HG02588 (cell line): ENCODE data around the gene PASK.
"Not testable (repeated sequence)": the region's sequence is repeated elsewhere in the genome, so short reads cannot be mapped to it uniquely, and the experiment has no call there.

Experiments used
- ATAC-seq: cut with Tn5 transposase; IDR thresholded peaks from one replicate; pipeline ENCODE4 v1.9.1; 2021; ENCODE audit warnings: mild to moderate bottlenecking, moderate library complexity; ENCODE audit not compliant: unreplicated experiment

The PASK gene

GRCh38 chr2:241108271-241109209, 40.7 kb downstream of the PASK start:
- no peak for ATAC-seq

DNA sequence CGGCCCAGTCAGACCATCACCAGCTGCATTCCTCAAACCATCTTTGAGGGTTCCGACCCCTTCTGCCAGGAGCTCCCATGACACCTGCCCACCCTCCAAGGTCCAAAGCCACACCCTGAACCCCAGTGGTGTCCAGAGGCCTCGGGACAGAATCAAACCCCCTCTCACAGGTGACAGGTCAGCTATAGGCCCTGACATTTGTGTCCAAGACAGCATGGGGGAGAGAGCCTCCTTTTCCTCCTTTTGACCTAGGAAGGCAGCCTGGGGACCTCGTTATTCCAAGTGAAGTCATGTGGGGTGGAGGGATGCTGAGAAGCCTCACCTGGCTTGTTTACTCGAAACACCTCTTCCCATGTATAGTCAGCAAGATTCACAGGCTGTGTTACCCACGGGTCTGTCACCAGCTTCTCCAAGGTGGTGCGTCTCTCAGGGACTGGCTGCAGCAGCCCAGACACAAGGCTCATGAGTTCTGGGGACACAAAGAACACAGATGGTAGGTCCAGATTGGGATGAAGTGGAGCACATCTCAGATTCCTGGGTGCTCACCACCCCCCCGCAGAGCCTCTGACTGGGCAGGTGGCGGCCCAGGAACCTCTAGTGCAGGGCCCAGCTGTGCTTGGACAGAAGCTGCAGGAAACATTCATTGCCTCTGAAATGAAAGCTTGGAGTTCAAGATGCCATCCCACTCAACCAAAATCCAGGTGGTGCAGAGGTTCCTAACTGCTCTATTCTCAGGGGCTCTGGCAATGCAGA, 42.1 kb downstream of the PASK start:
- no peak for ATAC-seq

GRCh38 chr2:241105641-241106040, 43.6 kb downstream of the PASK start:
- no peak for ATAC-seq

GRCh38 chr2:241104611-241105010, 44.7 kb downstream of the PASK start:
- not testable (repeated sequence) for ATAC-seq

DNA sequence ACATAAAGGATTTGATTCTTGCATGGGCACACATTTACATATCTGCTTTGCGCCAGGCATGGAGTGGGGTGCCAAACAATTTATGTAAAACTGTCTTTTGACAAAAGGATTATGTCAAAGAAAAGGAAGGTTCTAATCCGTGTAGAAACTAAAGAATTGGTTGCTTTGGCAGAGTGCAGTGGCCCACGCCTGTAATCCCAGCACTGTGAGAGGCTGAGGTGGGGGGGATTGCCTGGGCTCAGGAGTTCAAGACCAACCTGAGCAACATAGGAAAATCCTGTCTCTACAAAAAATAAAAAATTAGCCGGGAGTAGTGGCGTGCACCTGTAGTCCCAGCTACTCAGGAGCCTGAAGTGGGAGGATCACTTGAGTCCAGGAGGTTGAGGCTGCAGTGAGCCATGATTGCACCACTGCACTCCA, 46.1 kb downstream of the PASK start:
- no peak for ATAC-seq

- peak; percentile 88 for ATAC-seq
Observed at GRCh38 chr2:241102239-241102803, 47.0 kb downstream of the PASK start, which contains the start of gene MTERF4. Gene MTERF4 (minus strand): TSS chr2:241102287. CDS start chr2:241102273, 14 bp downstream.

- no peak for ATAC-seq
Observed at GRCh38 chr2:241099246-241099645, 50.0 kb downstream of the PASK start.

DNA sequence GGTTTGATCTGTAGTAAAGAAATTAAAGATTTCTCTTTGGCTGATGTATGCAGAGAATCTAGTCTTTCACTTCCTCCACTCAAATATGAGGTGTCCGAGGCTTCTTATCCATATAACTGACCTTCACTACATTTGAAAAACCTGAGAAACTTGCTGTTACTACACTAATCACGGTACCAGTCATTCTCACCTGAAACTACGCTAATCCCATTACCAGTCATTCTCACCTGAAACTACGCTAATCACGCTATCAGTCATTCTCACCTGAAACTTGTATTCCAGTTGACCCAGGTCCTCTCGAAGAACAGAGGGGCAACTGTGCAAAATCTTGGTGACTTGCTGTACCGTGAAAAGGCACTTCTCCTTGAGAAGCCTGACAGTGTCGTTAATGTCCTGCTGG, 52.3 kb downstream of the PASK start:
- ATAC-seq = no peak

- ATAC-seq = no peak
Observed at GRCh38 chr2:241095594-241096290, 53.5 kb downstream of the PASK start.

DNA sequence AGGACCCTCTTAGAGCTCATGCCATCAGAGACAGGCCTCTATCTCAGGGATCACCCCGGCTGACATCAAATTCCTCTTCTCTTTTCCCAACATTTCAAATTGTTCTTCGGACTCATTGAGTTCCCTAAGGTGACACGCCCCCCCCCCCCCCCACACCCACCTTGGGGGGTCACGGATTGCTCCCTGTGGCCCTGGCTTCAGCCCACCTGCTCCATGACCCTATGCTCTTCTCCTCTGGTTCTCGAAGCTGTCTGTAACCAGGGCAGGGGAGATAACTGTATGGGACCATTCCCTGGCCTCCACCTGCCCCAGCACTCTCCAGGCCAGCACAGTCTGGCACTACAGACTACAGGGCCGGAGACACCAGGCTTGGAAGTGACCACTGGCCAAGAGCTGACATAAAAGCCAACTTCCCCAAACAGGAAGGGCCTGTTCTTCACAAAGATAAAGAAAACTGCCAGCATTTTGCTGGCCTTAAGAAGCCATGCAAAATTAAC, 54.3 kb downstream of the PASK start:
- no peak for ATAC-seq

GRCh38 chr2:241094172-241094571, 55.1 kb downstream of the PASK start:
- ATAC-seq = no peak

- not testable (repeated sequence) for ATAC-seq
Observed at GRCh38 chr2:241093133-241093781, 56.0 kb downstream of the PASK start.

GRCh38 chr2:241092677-241093076, 56.6 kb downstream of the PASK start:
- no peak for ATAC-seq

- ATAC-seq = no peak
Observed at GRCh38 chr2:241091734-241092445, 57.4 kb downstream of the PASK start.

GRCh38 chr2:241091201-241091600, 58.1 kb downstream of the PASK start:
- no peak for ATAC-seq

DNA sequence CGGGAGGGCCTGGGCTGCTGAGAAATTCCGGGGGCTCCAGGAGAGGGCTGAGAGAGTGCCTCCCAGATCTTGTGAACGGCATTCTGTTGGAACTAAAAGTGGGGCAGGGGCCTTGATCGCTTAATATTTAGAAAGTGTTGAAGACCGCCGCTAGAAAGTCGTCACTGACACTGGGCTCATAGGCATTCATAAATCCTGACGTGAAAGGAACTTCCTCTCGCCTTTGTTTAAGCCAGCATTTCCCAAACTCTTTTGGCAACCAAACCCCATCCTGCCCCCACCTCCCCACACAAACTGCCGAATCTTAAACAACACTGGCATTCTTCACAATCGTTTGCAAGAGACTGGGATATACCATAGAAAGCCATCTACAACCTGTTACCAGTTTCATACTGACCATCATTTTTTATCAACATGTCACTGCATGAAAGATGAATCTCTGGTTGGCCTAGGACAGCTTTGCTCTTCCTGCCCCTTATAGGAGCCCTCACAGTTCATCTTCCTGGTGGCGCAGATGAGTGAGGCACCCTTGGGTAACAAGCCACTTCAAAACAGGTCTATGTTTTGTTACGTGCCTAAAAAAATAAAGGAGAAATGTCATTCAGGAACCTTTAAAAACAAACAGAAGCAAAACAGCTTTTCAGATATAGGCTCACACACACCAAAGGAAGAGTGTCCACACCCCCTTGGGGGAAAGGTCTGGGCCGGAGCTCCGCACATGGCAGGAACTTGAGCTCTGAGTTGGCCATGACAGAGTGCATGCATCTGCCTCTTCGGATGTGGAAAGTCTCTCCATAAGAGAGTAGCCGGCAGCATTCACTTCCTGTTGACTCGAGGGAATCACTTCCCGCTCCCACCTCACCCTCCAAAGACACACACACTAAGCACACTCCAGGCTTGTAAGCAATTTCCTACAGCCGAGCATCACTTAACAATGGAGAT, 60.2 kb downstream of the PASK start:
- ATAC-seq = no peak

DNA sequence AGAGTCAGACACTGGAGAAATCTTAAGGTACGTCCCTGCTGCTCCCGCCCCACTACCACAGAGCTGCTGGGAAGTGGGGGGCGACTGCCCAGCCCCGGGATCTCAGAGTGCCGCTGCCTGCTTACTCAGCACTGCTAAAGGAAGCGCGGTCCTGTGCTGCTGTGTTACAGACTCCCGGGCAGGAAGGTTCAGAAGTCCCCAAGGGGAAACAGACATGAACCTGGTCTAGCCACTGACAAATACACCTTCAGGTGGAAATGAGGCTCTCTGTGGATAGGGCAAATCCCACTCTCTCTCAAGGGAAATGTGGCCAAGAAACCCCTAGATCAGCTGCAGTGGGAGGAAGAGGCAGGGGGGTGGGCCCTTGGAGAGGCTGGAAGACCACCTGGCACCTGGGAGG, 60.9 kb downstream of the PASK start:
- peak; percentile 37 for ATAC-seq
